Amygdala (tissue), 56 donors: ENCODE results near the gene SCGB1A1.
"Not testable (repeated sequence)": the region's sequence is repeated elsewhere in the genome, so short reads cannot be mapped to it uniquely, and the experiment has no call there.

Experiments
- DNase-seq, 56 donors: peaks; one replicate each; lab custom pipeline; 2025; lab: John Stamatoyannopoulos, UW

The SCGB1A1 gene

GRCh38 chr11:62418733-62419132, at the start of gene SCGB1A1:
Gene SCGB1A1, plus strand, starts transcription at chr11:62419033. Its CDS starts 63 bp downstream, at chr11:62419096.
- DNase-seq, result no peak

GRCh38 chr11:62370743-62371440, 47.9 kb upstream of the SCGB1A1 start:
- DNase-seq, result no peak

GRCh38 chr11:62372871-62373270, 46.0 kb upstream of the SCGB1A1 start:
- DNase-seq, result no peak

GRCh38 chr11:62373464-62374119, 45.2 kb upstream of the SCGB1A1 start:
- no peak for DNase-seq

GRCh38 chr11:62374801-62375200, 44.0 kb upstream of the SCGB1A1 start:
- no peak for DNase-seq

- DNase-seq, result peak in 12 of 56 donors; percentile 6 to 82 (median 31)
Observed at GRCh38 chr11:62378459-62379063, 40.3 kb upstream of the SCGB1A1 start.

GRCh38 chr11:62379586-62379985, 39.2 kb upstream of the SCGB1A1 start:
- DNase-seq, result peak in 38 of 56 donors; percentile 27 to 88 (median 56)

GRCh38 chr11:62380821-62381245, 38.0 kb upstream of the SCGB1A1 start:
- DNase-seq, result peak in 29 of 56 donors; percentile 13 to 77 (median 29)

- no peak for DNase-seq
Observed at GRCh38 chr11:62383822-62384221, 35.0 kb upstream of the SCGB1A1 start.

GRCh38 chr11:62386083-62386482, 32.8 kb upstream of the SCGB1A1 start:
- DNase-seq, result not testable (repeated sequence)

- DNase-seq, result no peak
Observed at GRCh38 chr11:62387381-62387780, 31.5 kb upstream of the SCGB1A1 start.

GRCh38 chr11:62388999-62389398, 29.8 kb upstream of the SCGB1A1 start:
- no peak for DNase-seq

GRCh38 chr11:62390237-62390636, 28.6 kb upstream of the SCGB1A1 start:
- DNase-seq, result no peak

- no peak for DNase-seq
Observed at GRCh38 chr11:62390722-62391121, 28.1 kb upstream of the SCGB1A1 start.

GRCh38 chr11:62391642-62392425, 27.0 kb upstream of the SCGB1A1 start:
- DNase-seq, result no peak

- no peak for DNase-seq
Observed at GRCh38 chr11:62392506-62392905, 26.3 kb upstream of the SCGB1A1 start.

GRCh38 chr11:62393061-62393611, 25.7 kb upstream of the SCGB1A1 start:
- DNase-seq, result no peak

GRCh38 chr11:62393735-62394134, 25.1 kb upstream of the SCGB1A1 start:
- no peak for DNase-seq

- peak in 46 of 56 donors; percentile 18 to 84 (median 56) for DNase-seq
Observed at GRCh38 chr11:62394825-62395538, 23.9 kb upstream of the SCGB1A1 start.
